Measurements from ENCODE around the gene HSD17B13. TPM values are rescaled to one million over a fixed set of nuclear protein-coding genes. Genes with fewer than 3 reads are reported as not detected.
A peak's percentile ranks its signal among the peaks of the same experiment; 100 is the strongest.
"Not testable (repeated sequence)": the region's sequence is repeated elsewhere in the genome, so short reads cannot be mapped to it uniquely, and the experiment has no call there.

The HSD17B13 gene
- polyA plus RNA-seq, 4 donors: 0.13 to 0.67 (median 0.43) TPM

DNA sequence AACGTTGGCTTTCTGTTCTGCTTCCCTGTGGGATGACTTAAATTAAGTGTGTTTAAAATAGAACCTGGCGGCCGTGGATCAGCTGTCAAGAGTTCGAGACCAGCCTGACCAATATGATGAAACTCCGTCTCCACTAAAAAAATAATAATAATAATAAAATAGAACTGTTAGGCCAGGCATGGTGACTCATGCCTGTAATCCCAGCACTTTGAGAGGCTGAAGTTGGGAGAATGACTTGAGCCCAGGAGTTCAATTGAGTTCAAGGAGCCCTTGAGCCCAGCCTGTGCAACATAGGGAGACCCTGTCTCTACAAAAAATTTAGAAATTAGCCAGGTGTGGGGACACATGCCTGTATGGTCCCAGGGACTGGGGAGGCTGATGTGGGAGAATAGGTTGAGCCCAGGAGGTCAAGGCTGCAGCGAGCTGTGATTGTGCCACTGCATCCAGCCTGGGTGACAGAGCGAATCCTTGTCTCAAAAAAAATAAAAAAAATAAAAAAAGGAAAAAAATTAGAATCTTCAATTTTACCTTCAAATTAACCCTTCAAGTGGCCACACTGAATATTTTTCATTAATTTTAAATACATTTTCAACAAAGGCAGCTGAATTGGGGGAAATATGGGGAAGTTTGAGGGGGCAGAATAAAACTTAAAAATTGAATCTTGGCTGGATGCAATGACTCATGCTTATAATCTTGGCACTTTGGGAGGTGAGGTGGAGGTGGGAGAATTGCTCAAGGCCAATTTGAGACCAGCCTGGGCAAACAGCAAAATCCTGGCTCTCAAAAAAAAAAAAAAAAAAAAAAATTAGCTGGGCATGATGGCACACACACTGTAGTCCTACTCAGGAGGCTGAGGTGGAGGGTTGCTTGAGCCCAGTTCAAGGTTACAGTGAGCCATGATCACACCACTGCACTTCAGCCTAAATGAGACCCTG is 31.8 kb upstream of the HSD17B13 start:
- Histone ChIP-seq H3K27me3 (ENCODE audit: control insufficient read depth in 3 of 3, insufficient read depth in 3 of 3, low read length in 3 of 3) (no peaks in the 10 kb centered on the region), H3K27ac (ENCODE audit: low read depth in 1 of 3, low read length in 2 of 3) (peak overlapping the region in 1 of 3 donors; percentile 8), H3K4me1 (ENCODE audit: control insufficient read depth in 3 of 3, insufficient read depth in 2 of 3, low read depth in 1 of 3, low read length in 2 of 3) (no peaks in the 10 kb centered on the region), H3K36me3 (ENCODE audit: control insufficient read depth in 3 of 3, insufficient read depth in 2 of 3, low read depth in 1 of 3, low read length in 3 of 3) (peaks cover 0 to 27% (median 25%) of the 10 kb centered on the region in 3 donors), H3K4me3 (ENCODE audit: low read depth in 1 of 3, low read length in 3 of 3) (no peak overlapping the region), H3K9me3 (ENCODE audit: control insufficient read depth in 2 of 2, insufficient read depth in 1 of 2, low read depth in 1 of 2, low read length in 1 of 2) (no peaks in the 10 kb centered on the region)
- no peak for DNase-seq
- WGBS, 3 donors: 63 to 89% (median 86%) methylated on average over 7 of the region's 7 CpGs
- FAIRE-seq: no peak

DNA sequence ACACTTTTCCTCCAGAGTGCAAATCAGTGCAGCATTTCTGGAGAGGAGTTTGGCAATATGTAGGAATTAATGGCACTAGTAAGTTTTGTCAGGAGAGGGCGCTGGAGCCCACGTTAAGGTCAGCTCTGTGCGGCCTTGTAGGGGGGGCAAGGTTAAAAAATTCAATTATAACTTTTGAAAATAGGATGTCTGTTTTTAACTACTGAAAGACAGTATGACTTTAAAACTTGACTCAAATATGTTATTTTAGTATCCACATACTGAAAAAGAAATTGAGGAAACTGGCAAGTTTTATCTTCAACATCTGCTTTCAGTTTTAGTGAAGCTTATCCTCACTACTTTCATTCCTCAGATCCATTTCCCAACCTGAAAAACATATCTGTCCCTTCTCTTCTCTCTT is 30.9 kb upstream of the HSD17B13 start:
- Histone ChIP-seq H3K4me3 (ENCODE audit: low read depth in 1 of 3, low read length in 3 of 3) (no peak overlapping the region), H3K9me3 (ENCODE audit: control insufficient read depth in 2 of 2, insufficient read depth in 1 of 2, low read depth in 1 of 2, low read length in 1 of 2) (no peaks in the 10 kb centered on the region), H3K27me3 (ENCODE audit: control insufficient read depth in 3 of 3, insufficient read depth in 3 of 3, low read length in 3 of 3) (no peaks in the 10 kb centered on the region), H3K36me3 (ENCODE audit: control insufficient read depth in 3 of 3, insufficient read depth in 2 of 3, low read depth in 1 of 3, low read length in 3 of 3) (peaks cover 0 to 21% (median 20%) of the 10 kb centered on the region in 3 donors), H3K27ac (ENCODE audit: low read depth in 1 of 3, low read length in 2 of 3) (peak overlapping the region in 1 of 3 donors; percentile 18), H3K4me1 (ENCODE audit: control insufficient read depth in 3 of 3, insufficient read depth in 2 of 3, low read depth in 1 of 3, low read length in 2 of 3) (no peaks in the 10 kb centered on the region)
- 18 to 81% (median 73%) methylated on average over 3 of the region's 3 CpGs for WGBS, 3 donors
- FAIRE-seq (no peak), DNase-seq (peak in 1 of 2 donors; percentile 42)

DNA sequence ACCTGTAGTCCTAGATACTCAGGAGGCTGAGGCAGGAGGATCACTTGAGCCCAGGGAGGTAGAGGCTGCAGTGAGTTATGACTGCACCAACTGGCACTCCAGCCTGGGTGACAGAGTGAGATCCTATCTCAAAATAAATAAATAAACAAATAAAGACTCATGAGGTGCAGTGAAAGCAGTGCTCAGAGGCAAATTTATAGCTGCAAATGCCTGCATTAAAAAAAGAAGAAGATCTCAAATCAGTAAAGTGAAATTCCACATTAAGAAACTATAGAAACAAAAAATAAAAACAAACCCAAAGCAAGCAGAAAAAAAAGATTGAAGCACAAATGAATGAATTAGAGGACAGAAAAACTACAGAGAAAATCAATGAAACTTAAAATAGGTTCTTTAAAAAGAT is 22.5 kb upstream of the HSD17B13 start:
- no peak for DNase-seq
- Histone ChIP-seq H3K4me1 (ENCODE audit: control insufficient read depth in 3 of 3, insufficient read depth in 2 of 3, low read depth in 1 of 3, low read length in 2 of 3) (no peaks in the 10 kb centered on the region), H3K27ac (ENCODE audit: low read depth in 1 of 3, low read length in 2 of 3) (no peak overlapping the region), H3K27me3 (ENCODE audit: control insufficient read depth in 3 of 3, insufficient read depth in 3 of 3, low read length in 3 of 3) (no peaks in the 10 kb centered on the region), H3K9me3 (ENCODE audit: control insufficient read depth in 2 of 2, insufficient read depth in 1 of 2, low read depth in 1 of 2, low read length in 1 of 2) (peaks cover 0 to 3% of the 10 kb centered on the region in 2 donors), H3K36me3 (ENCODE audit: control insufficient read depth in 3 of 3, insufficient read depth in 2 of 3, low read depth in 1 of 3, low read length in 3 of 3) (peaks cover 0 to 21% (median 15%) of the 10 kb centered on the region in 3 donors), H3K4me3 (ENCODE audit: low read depth in 1 of 3, low read length in 3 of 3) (no peak overlapping the region)
- no peak for FAIRE-seq

DNA sequence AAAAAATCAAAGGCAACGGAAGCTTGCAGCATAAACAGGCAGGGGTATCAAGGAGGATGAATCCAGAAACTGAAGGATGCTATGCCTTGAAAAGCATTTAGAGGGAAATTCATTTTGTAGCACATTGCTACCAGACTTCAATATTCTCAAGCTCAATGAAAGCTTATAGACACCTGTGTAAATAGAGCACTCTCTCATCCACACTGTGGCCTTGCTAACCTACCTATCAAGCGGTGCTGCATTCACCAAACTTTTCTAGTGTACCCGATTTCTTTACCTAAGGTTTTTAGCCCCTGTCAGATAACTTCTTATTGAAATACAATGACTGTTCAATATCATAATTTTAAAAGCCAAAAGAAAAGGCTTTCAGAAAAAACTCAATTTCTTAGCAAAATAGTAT is 20.2 kb upstream of the HSD17B13 start:
- Histone ChIP-seq H3K27ac (ENCODE audit: low read depth in 1 of 3, low read length in 2 of 3) (no peak overlapping the region), H3K9me3 (ENCODE audit: control insufficient read depth in 2 of 2, insufficient read depth in 1 of 2, low read depth in 1 of 2, low read length in 1 of 2) (peaks cover 0 to 3% of the 10 kb centered on the region in 2 donors), H3K4me1 (ENCODE audit: control insufficient read depth in 3 of 3, insufficient read depth in 2 of 3, low read depth in 1 of 3, low read length in 2 of 3) (no peaks in the 10 kb centered on the region), H3K4me3 (ENCODE audit: low read depth in 1 of 3, low read length in 3 of 3) (no peak overlapping the region), H3K36me3 (ENCODE audit: control insufficient read depth in 3 of 3, insufficient read depth in 2 of 3, low read depth in 1 of 3, low read length in 3 of 3) (peaks cover 5 to 32% (median 23%) of the 10 kb centered on the region in 3 donors), H3K27me3 (ENCODE audit: control insufficient read depth in 3 of 3, insufficient read depth in 3 of 3, low read length in 3 of 3) (no peaks in the 10 kb centered on the region)
- no peak for DNase-seq
- 86 to 93% (median 89%) methylated on average over 3 of the region's 3 CpGs for WGBS, 3 donors
- FAIRE-seq: no peak

DNA sequence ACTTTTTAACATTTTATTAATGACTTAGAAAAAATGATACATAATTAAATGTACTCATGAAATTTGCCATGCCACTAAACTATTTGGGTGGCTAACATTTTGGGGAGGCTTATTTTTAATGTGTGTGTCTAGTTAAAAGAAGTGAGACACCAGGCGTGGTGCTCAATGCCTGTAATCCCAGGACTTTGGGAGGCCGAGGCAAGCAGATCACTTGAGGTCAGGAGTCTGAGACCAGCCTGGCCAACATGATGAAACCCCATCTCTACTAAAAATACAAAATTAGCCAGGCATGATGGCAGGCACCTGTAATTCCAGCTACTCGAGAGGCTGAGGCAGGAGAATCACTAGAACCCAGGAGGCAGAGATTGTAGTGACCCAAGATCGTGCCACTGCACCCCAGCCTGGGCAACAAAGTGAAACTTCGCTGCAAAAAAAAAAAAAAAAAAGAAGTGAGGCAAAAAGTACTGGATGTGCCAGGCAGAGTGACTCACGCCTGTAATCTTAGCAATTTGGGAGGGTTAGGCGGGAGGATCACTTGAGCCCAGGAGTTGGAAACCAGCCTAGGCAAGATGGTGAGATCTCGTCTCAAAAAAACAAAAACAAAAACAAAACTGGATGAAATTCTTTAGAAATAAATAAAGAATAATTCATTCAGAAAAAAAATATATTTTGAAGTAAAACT is 19.4 kb upstream of the HSD17B13 start:
- not testable (repeated sequence) for H3K27me3 ChIP-seq (ENCODE audit: control insufficient read depth in 3 of 3, insufficient read depth in 3 of 3, low read length in 3 of 3); H3K4me3 ChIP-seq (ENCODE audit: low read depth in 1 of 3, low read length in 3 of 3); DNase-seq; FAIRE-seq; H3K4me1 ChIP-seq (ENCODE audit: control insufficient read depth in 3 of 3, insufficient read depth in 2 of 3, low read depth in 1 of 3, low read length in 2 of 3); H3K27ac ChIP-seq (ENCODE audit: low read depth in 1 of 3, low read length in 2 of 3); H3K9me3 ChIP-seq (ENCODE audit: control insufficient read depth in 2 of 2, insufficient read depth in 1 of 2, low read depth in 1 of 2, low read length in 1 of 2)
- peaks cover 5 to 34% (median 25%) of the 10 kb centered on the region in 3 donors for H3K36me3 ChIP-seq (ENCODE audit: control insufficient read depth in 3 of 3, insufficient read depth in 2 of 3, low read depth in 1 of 3, low read length in 3 of 3)
- 80 to 91% (median 89%) methylated on average over 8 of the region's 8 CpGs for WGBS, 3 donors

DNA sequence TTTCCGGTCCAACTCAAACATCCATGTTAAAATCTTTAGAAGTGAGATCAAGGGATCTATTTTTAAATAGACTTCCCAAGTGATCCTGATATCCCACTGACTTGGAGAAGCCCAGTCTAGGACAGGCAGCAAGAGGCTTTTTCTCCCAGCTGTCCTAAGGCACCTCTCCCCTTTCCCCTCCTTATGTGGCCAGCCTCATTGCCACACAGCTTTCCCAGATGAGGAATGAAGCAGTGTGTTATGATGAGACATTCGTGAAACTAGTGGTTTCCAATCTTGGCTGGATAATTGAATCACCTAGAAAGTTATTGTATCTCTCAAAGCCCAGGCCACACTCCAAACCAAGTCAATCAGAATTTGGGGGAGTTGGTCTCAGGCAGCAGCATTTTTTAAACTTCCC is 16.8 kb upstream of the HSD17B13 start:
- no peak overlapping the region for H3K4me3 ChIP-seq (ENCODE audit: low read depth in 1 of 3, low read length in 3 of 3)
- H3K27ac ChIP-seq (ENCODE audit: low read depth in 1 of 3, low read length in 2 of 3): no peak overlapping the region
- H3K4me1 ChIP-seq (ENCODE audit: control insufficient read depth in 3 of 3, insufficient read depth in 2 of 3, low read depth in 1 of 3, low read length in 2 of 3): no peaks in the 10 kb centered on the region
- WGBS, 3 donors: 94 to 98% (median 97%) methylated on average over 2 of the region's 2 CpGs
- FAIRE-seq (no peak), DNase-seq (no peak)
- H3K9me3 ChIP-seq (ENCODE audit: control insufficient read depth in 2 of 2, insufficient read depth in 1 of 2, low read depth in 1 of 2, low read length in 1 of 2): no peaks in the 10 kb centered on the region
- H3K36me3 ChIP-seq (ENCODE audit: control insufficient read depth in 3 of 3, insufficient read depth in 2 of 3, low read depth in 1 of 3, low read length in 3 of 3): peaks cover 5 to 33% (median 30%) of the 10 kb centered on the region in 3 donors
- H3K27me3 ChIP-seq (ENCODE audit: control insufficient read depth in 3 of 3, insufficient read depth in 3 of 3, low read length in 3 of 3): no peaks in the 10 kb centered on the region

DNA sequence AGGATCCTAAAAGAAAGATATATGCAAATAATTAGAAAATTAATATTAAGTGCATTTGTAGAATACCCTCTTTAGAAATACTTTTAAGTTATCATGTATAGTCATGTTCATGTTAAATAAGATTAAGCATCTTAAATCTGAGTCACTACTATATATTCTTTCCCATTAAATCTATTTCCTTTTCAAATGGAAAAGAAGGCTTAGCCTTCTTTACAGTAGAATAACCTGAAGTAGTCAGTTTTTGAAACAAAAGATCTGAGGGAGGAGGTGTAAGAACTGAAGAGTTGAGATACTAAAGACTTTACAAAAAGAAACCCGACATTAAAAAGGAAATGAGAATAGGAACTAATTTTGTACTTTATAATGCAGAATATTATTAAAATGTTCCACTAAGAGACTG is 14.7 kb upstream of the HSD17B13 start:
- Histone ChIP-seq H3K27ac (ENCODE audit: low read depth in 1 of 3, low read length in 2 of 3) (no peak overlapping the region), H3K4me1 (ENCODE audit: control insufficient read depth in 3 of 3, insufficient read depth in 2 of 3, low read depth in 1 of 3, low read length in 2 of 3) (no peaks in the 10 kb centered on the region), H3K36me3 (ENCODE audit: control insufficient read depth in 3 of 3, insufficient read depth in 2 of 3, low read depth in 1 of 3, low read length in 3 of 3) (peaks cover 5 to 30% (median 28%) of the 10 kb centered on the region in 3 donors), H3K27me3 (ENCODE audit: control insufficient read depth in 3 of 3, insufficient read depth in 3 of 3, low read length in 3 of 3) (no peaks in the 10 kb centered on the region), H3K9me3 (ENCODE audit: control insufficient read depth in 2 of 2, insufficient read depth in 1 of 2, low read depth in 1 of 2, low read length in 1 of 2) (peaks cover 0 to 10% of the 10 kb centered on the region in 2 donors), H3K4me3 (ENCODE audit: low read depth in 1 of 3, low read length in 3 of 3) (no peak overlapping the region)
- FAIRE-seq (no peak), DNase-seq (no peak)
- 73 to 95% (median 90%) methylated on average over 1 of the region's 1 CpG for WGBS, 3 donors

DNA sequence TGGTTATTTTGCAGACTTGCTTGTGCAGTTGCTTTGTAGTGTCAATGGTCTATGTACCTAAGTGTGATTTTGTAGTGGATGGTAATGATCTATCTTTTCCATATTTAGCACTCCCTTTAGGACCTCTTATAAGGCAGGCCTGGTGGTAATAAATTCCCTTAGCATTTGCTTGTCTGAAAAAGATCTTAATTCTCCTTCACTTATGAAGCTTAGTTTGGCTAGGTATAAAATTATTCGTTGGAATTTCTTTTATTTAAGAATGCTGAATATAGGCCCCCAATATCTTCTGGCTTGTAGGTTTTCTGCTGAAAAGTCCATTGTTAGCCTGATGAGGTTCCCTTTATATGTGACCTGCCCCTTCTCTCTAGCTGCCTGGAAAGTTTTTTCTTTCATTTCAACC is 10.6 kb upstream of the HSD17B13 start:
- Histone ChIP-seq H3K4me3 (ENCODE audit: low read depth in 1 of 3, low read length in 3 of 3) (no peak overlapping the region), H3K27me3 (ENCODE audit: control insufficient read depth in 3 of 3, insufficient read depth in 3 of 3, low read length in 3 of 3) (no peaks in the 10 kb centered on the region), H3K36me3 (ENCODE audit: control insufficient read depth in 3 of 3, insufficient read depth in 2 of 3, low read depth in 1 of 3, low read length in 3 of 3) (peaks cover 0 to 12% (median 10%) of the 10 kb centered on the region in 3 donors), H3K4me1 (ENCODE audit: control insufficient read depth in 3 of 3, insufficient read depth in 2 of 3, low read depth in 1 of 3, low read length in 2 of 3) (no peaks in the 10 kb centered on the region), H3K9me3 (ENCODE audit: control insufficient read depth in 2 of 2, insufficient read depth in 1 of 2, low read depth in 1 of 2, low read length in 1 of 2) (peaks cover 0 to 10% of the 10 kb centered on the region in 2 donors), H3K27ac (ENCODE audit: low read depth in 1 of 3, low read length in 2 of 3) (no peak overlapping the region)
- no peak for FAIRE-seq
- WGBS, 3 donors: 97 to 100% (median 100%) methylated on average over 1 of the region's 1 CpG
- DNase-seq: no peak

Measured in small intestine (tissue), 7 donors.